Mammary epithelial cell (primary cell): ENCODE results near the gene DBF4B.

Source experiments
- CTCF ChIP-seq, 2 donors: IDR thresholded peaks in 1 of 2; conservative IDR thresholded peaks in 1 of 2; 2 replicates each; pipeline ENCODE4 v1.5.1; 2011 to 2012; ENCODE audit warnings: inconsistent platforms in 2 of 2, low read length in 2 of 2, mild to moderate bottlenecking in 2 of 2, control low read depth in 1 of 2, low read depth in 1 of 2; ENCODE audit not compliant: insufficient read depth in 1 of 2; ENCODE audit errors: extremely low read depth in 1 of 2
- EZH2 ChIP-seq: IDR thresholded peaks from 2 replicates; pipeline ENCODE4 v1.6.1; 2012; ENCODE audit warnings: low read length, inconsistent platforms, borderline replicate concordance

- TF ChIP-seq CTCF (conservative IDR thresholded peaks at IDR 0.05 in 1 of 2, IDR thresholded peaks at IDR 0.05 in 1 of 2; ENCODE audit: extremely low read depth in 1 of 2, insufficient read depth in 1 of 2, low read depth in 1 of 2, low read length in 2 of 2) (no peak), EZH2 (no peak)
These were observed 19.6 kb upstream of the DBF4B start for GRCh38 chr17:44688675-44689476.
